Measurements from ENCODE around the gene ZGPAT.

- TF ChIP-seq CTCF (IDR thresholded peaks at IDR 0.05) = no peak
- no peak for TF ChIP-seq EZH2 (IDR thresholded peaks at IDR 0.05; ENCODE audit: borderline replicate concordance, insufficient read depth, low read depth, low read length, poor library complexity, severe bottlenecking)
These were observed 1.3 kb downstream of the ZGPAT start for GRCh38 chr20:63709149-63709527.
